Activated T-cell treated with anti-CD3 and anti-CD28 coated beads, Interleukin-2, amount 50 U/mL, for 4 hours (primary cell): ENCODE measurements around the gene TTC31. TPM values are rescaled to one million over a fixed set of nuclear protein-coding genes. Genes with fewer than 3 reads are reported as not detected.

Experiments used
- ATAC-seq, 2 donors: fragments of 200-7000 bp; cut with Tn5 transposase; one replicate each; pipeline ENCODE4 v1.10.0; 2021
- DNase-seq: peaks from one replicate; pipeline ENCODE4 v3.0.0-alpha.2; 2020
- H3K27me3 Mint-ChIP-seq: one replicate; pipeline ENCODE4 v1.8.0; 2021; ENCODE audit warnings: low read depth, mixed read lengths
- H3K36me3 Mint-ChIP-seq: one replicate; pipeline ENCODE4 v1.8.0; 2022; ENCODE audit warnings: mixed read lengths; ENCODE audit not compliant: insufficient read depth
- H3K4me1 Mint-ChIP-seq: one replicate; pipeline ENCODE4 v1.8.0; 2021; ENCODE audit warnings: low read depth, mixed read lengths
- H3K4me3 Mint-ChIP-seq: one replicate; pipeline ENCODE4 v1.8.0; 2021; ENCODE audit warnings: mild to moderate bottlenecking, moderate library complexity, mixed read lengths
- H3K9me3 Mint-ChIP-seq: one replicate; pipeline ENCODE4 v1.8.0; 2021; ENCODE audit warnings: mixed read lengths
- total RNA-seq, 3 donors: library from RNA; stranded (reverse); gene quantifications; one replicate each; pipeline ENCODE4 v1.2.1, GENCODE V29; 2021

Gene TTC31
- total RNA-seq, 3 donors from 2014 or later = 22.4 to 23.8 (median 23.4) TPM

DNA sequence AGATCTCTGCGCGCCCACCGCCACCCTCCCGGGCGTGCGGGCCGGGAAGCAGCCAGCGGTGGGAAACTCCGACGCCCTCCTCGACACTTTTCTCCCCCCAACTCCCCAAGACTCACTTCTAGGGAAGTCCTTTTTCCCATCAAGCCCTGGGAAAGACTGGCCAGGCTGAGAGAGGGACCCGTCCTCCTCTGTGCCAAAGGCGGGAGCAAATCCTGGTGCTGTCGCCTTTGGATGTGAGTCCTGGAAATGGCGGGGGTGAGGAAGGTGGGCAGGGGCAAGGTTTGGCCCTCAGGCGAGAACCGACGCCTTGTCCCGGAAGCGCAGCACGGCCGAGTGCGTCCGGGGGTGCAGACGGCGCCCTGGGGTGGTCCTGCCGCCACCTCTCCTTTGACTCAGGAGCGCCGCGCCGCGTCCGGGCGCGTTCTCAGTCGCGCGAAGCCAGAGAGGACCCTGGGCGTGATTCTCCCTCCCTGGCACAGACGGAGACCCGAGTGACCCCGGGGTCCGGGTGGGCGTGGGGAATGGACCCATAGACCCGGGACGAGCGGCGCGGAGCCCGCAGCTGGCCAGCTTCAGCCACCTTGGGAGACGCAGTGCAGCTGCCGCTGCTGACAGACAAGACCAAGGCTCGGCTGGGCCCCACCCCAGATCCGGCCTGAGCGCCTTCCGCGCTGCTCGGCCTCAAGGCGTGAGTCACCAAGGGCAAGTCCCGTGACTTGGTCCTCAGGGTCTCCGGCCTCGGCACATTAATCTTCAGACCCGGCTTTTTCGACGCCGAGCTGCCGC, 20.0 kb downstream of the TTC31 start:
- H3K36me3 Mint-ChIP-seq = peaks cover 18% of the 10 kb centered on the region
- ATAC-seq = no peak
- no peaks in the 10 kb centered on the region for H3K9me3 Mint-ChIP-seq
- peaks cover 69% of the 10 kb centered on the region for H3K27me3 Mint-ChIP-seq
- peak overlapping the region; percentile 71 for H3K4me3 Mint-ChIP-seq
- peaks cover 56% of the 10 kb centered on the region for H3K4me1 Mint-ChIP-seq
- no peak for DNase-seq

DNA sequence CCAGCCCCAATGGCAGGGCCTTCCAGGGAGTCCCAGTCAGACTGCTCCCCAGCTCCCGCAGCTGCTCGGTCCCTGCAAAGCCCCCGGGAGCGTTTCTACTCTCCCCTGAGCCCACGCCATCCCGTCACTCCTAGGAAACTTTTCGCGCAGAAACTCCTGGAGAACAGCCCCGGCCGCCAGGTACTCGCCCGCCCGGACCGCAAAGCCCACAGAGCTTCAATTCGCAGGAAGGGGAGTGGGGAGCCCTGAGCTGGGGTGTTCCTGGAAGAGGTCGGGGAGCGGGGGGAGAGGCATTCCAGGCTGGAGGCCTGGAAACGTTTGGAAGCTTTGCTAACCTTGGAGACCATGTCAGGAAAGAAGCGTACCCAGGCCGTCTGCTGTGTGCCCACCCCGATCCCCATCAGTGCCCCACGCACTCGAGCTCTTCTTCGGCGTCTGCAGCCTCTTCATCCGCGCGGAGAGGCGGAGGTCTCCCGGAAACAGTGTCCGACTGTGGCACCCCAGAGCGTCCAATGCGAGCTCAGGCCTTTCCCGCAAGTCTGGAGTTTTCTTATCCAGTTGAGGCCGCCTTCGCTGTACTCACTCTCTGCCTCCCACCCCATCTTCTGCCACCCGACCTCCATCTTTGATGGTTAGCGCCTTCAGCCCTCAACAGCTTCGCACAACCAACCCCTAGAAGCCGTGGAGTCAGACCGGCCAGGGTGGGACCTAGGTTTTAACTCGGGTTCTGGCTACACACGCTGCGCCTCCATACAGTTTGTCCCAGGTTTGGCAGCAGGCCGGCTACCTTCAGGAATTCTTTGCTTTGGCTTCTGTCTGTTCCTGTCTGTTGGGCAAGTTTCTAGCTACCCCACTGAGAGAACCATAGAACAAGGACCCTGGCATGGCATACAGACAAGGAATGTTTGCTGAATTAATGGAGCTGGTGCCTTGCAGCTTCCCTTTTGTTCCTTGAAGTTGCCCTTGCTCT, 20.9 kb downstream of the TTC31 start:
- Mint-ChIP-seq H3K4me1 (peaks cover 57% of the 10 kb centered on the region), H3K27me3 (peaks cover 60% of the 10 kb centered on the region), H3K9me3 (no peaks in the 10 kb centered on the region), H3K36me3 (peaks cover 18% of the 10 kb centered on the region), H3K4me3 (peak overlapping the region; percentile 71)
- no peak for DNase-seq
- no peak for ATAC-seq

DNA sequence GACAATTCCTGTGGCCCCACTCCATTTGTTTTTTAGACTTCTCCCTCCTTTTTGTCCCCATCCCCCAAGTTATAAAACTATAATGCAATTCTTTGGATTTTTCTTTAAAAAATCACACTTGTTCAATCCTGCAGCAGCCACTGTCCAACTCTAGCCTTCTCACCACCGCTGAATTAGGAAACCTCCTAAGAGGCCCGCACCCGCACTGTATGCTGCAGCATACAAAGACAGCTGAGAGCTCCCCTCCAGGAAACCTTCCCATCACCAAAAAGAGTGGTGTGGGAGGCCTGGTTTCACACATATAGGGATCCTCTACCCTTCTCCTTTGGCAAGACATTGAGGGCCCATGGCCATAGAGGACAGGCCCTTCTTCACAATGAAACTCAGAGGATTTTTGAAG, 21.7 kb downstream of the TTC31 start:
- peaks cover 55% of the 10 kb centered on the region for H3K27me3 Mint-ChIP-seq
- peaks cover 18% of the 10 kb centered on the region for H3K36me3 Mint-ChIP-seq
- H3K4me1 Mint-ChIP-seq = peaks cover 52% of the 10 kb centered on the region
- H3K9me3 Mint-ChIP-seq = no peaks in the 10 kb centered on the region
- peak overlapping the region; percentile 44 for H3K4me3 Mint-ChIP-seq
- DNase-seq (no peak), ATAC-seq (no peak)

DNA sequence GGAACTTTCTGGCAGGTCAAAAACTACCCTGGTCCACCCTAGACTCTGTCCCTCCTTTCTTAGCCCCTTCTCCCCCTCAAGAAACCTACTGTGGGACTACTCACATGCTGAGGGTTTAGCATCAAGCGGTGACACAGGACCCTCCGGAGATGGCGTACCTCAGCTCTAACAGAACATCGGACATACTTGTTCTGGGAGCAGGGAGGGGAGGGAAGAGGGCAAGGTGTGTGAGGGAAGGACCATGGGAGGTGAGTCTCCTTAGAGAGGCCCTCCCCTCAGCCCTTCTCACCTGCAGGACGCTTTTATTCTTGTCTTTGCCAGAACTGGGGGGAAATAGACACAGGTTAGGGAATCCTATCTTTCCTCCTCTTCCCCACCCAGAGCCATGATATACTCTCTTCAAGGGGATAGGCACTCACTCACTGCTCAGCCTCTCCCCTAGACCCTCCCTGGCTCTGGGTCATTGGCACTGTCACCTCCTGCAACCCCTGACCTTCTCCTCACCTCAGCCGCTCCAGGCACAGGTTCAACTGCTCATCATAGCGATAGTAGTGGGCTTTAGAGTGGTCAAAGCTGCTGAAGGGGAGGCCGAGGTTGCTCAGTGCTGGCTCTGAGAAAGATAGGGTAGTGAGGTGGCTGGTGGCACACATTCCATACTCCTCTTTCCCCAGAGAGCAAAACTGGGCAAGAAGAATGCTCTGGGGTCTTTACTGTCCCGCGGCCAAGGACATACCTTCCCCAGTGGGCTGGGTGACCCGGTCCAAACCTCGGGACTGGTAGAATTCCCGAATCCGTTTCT, 22.8 kb downstream of the TTC31 start:
- H3K4me3 Mint-ChIP-seq = no peak overlapping the region
- H3K27me3 Mint-ChIP-seq = peaks cover 44% of the 10 kb centered on the region
- DNase-seq = no peak

DNA sequence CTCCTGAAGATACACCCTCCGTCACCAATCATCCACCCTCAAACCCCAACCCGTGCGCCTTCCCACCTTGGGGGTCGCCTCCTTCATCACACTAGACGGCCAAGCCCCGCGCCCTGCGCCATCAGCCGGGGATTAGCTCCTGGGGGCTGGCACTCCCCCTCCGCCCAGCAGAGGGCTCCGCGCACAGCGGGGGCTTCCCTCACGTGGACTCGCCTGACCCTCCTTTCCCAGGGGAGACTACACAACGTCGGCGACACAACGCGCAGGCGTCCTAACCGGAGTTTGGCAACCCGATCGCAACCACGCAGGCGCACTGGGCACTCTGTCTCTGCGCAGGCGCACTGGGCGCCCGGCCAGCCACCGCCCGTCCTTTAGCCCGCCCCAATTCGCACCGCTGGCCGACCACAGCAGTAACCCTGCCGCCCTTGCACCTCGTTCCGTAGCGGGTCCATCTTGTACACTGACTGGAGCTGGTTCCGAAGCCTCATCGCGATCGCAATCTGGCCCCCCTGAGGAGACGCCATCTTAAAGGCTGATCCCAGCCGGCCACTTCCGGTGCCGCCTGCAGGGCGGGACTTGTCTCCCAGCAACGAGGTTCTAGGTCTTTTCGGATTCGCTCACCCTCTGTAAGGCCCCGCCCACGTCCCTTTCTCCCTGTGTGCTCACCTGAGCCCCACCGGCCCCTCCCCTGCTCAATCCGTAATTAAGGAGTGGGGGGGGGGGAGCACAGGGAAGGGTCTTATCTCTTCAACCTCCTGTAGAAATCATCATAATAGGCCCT, 24.5 kb downstream of the TTC31 start, which contains the start of gene PCGF1:
TSS of gene PCGF1 (minus strand) at position 551 of the 781 bp plus-strand sequence. CDS start at position 524, 27 bp downstream.
- DNase-seq (peak; percentile 99), ATAC-seq (peak; percentile 95 to 96)
- H3K36me3 Mint-ChIP-seq = peaks cover 18% of the 10 kb centered on the region
- H3K27me3 Mint-ChIP-seq = peaks cover 41% of the 10 kb centered on the region
- H3K4me1 Mint-ChIP-seq = peaks cover 43% of the 10 kb centered on the region
- H3K9me3 Mint-ChIP-seq = no peaks in the 10 kb centered on the region
- H3K4me3 Mint-ChIP-seq = peak within 1 kb of the TSS; percentile 99

More for the DNA sequence above, 22.8 kb downstream of the TTC31 start:
- no peak for ATAC-seq
- Mint-ChIP-seq H3K9me3 (no peaks in the 10 kb centered on the region), H3K4me1 (peaks cover 47% of the 10 kb centered on the region), H3K36me3 (peaks cover 18% of the 10 kb centered on the region)

DNA sequence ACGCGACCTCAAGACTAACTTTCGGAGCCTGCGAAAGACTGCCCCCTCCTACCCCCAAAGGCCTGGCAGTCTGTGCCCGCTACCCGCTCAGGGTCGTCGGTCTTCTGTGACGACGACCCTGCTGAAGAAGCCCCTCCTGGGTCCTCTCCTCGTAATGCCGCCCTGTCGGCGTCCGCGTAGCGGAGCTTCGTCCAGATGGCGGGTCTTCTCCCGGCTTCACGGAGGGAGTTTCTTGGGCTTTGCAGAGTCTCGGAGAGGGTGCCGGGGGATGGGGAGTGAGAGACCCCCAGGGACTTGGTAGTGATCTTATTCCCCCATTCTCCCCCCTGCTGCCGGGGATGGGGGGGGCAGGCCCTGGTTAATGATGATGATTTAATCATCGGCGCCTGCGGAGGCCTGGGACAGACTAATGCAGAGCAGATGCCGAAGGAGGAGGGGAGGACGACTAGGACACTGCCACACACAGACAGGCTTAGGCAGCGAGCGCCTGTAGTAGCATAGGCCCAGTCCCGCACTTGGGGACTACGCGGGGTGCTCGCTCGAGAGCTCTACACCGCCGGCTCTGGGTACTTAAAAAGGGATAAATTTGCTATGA, 25.1 kb downstream of the TTC31 start:
- H3K4me1 Mint-ChIP-seq = peaks cover 42% of the 10 kb centered on the region
- ATAC-seq (peak; percentile 5 to 7), DNase-seq (no peak)

DNA sequence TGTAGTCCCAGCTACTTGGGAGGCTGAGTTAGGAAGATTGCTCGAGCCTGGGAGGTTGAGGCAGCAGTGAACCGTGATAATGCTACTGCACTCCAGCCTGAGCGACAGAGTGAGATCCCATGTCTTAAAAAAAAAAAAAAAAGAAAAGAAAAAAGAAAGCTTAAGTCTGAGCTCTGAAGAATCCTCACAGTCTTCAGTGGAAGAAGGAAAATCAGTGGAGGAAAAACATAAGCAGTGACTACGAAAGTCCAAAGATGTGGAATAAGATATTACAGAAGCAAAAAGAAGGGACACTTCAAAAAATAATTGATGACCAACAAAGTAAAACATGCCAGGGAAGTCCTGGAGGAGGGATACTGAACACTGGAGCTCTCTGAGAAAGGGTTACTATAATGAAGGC, 27.4 kb downstream of the TTC31 start:
- H3K4me1 Mint-ChIP-seq = peaks cover 32% of the 10 kb centered on the region
- H3K36me3 Mint-ChIP-seq = peaks cover 6% of the 10 kb centered on the region
- H3K27me3 Mint-ChIP-seq = peaks cover 36% of the 10 kb centered on the region
- no peak overlapping the region for H3K4me3 Mint-ChIP-seq
- DNase-seq (no peak), ATAC-seq (no peak)
- no peaks in the 10 kb centered on the region for H3K9me3 Mint-ChIP-seq

More for the DNA sequence above, 25.1 kb downstream of the TTC31 start:
- Mint-ChIP-seq H3K9me3 (no peaks in the 10 kb centered on the region), H3K4me3 (peak overlapping the region; percentile 99), H3K27me3 (peaks cover 40% of the 10 kb centered on the region), H3K36me3 (peaks cover 18% of the 10 kb centered on the region)

DNA sequence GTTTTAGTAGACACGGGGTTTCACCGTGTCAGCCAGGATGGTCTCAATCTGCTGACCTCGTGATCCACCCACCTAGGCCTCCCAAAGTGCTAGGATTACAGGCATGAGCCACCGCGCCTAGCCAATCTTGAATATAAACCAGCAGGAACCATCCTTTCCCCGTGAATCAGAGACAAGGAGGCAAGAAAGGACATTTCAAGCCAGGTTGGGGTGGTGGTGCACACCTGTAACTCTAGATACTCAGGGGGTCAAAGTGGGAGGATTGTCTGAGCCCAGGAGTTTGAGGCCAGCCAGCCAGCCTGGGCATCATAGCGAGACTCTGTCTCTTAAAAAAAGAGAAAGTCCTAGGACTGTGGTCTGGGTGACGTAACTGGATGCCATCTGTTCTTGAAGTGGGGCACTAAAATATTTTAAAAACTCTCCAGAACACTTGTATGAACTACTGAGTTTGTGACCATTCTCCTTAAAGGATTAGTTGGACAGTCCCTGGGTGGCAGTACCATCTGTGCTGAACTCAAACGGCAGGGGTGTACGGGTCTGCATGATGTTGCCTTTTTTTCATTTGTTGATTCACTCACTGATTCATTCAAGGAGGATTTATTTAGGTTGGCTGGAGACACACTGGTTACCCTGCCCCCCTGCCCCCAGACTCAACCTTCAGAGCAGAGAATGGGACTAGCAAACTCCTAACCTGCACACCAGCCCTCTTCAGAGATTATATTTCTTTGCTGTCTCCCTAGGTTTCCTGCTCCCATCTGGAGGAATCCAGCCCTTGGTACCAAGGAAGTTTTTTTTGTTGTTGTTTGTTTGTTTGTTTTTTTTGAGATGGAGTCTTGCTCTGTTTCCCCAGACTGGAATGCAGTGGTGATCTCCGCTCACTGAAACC, 28.5 kb downstream of the TTC31 start:
- DNase-seq = no peak
- Mint-ChIP-seq H3K27me3 (peaks cover 44% of the 10 kb centered on the region), H3K4me3 (no peak overlapping the region), H3K36me3 (peaks cover 4% of the 10 kb centered on the region), H3K4me1 (peaks cover 33% of the 10 kb centered on the region), H3K9me3 (no peaks in the 10 kb centered on the region)
- ATAC-seq = no peak

DNA sequence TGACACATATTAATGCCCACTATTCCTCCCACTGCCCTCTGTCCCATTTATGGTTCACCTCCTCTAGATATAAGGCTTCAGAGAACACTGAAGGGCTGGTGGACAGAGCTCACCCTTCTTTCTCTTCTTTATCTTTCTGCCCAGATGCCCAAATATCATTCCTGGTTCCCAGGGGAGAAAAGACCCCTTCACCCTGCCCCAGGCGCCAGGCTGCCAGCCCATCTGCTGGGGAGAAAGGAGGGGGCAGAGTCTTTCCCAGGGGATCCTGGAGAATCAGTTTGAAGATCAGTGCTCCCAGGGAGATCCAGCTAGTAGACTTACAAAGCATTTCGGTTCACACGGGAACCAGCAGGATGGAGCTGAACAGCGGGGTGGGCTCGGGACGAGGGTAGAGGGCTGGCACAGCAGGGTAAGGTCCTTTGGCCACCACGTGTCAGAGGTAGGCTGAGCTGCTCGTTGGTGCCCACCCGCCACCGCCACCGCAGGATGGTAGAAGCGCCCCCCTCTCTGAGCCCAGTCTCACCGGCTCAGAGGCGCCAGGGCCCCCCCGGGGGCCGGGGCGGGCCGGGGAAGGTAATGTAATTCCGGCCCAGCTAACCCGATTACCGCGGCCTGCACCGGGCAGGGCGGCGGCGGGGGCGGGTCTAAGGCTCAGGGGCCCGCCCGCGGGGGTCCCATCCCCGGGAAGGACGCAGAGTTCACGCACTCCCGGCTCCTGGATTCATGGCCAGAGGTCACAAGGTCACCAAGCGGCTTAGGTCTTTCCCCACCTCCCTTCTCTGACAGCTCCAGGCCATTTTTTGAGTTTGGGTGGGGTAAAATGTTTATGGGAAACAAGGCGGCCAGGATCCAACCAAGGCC, 30.1 kb downstream of the TTC31 start:
- H3K36me3 Mint-ChIP-seq = no peaks in the 10 kb centered on the region
- peak overlapping the region; percentile 16 for H3K4me3 Mint-ChIP-seq
- no peaks in the 10 kb centered on the region for H3K9me3 Mint-ChIP-seq
- DNase-seq (no peak), ATAC-seq (no peak)
- H3K4me1 Mint-ChIP-seq = peaks cover 29% of the 10 kb centered on the region
- H3K27me3 Mint-ChIP-seq = peaks cover 59% of the 10 kb centered on the region

DNA sequence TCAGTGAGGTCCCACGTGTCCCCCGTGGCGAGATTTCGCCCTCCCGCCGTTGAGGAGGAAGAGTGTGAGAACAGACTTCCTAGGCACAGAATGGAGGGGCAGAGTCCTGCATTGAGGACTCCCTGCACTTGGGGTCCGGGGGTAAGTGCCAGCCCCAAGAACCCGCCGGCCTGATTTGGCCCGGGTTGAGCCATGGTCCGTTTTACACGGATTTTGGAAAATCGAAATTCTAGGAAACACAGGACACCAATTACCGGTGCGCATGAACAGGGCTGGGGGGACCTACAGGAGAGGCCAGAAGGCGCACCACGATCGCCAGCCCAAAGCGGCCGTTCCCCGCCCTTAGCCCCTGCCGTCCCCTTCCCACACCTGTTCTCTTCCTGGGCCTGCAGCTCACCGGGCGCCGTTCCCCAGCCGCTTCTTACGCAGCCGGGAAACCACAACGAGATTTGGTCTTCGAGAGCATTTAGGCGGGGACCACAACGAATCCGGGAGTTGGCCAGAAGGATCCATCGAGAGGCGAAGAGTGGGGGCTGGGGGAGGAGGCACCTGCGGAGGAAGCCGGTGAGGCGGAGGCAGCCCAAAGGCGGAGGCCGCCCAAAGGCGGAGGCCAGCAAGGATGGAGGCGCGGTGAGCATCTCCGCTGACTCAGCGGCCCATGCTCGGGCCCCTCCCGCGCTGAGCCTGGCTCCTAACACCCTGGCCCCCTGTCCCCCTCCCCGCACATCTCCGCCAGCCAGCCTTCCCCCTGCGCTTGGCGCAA, 30.9 kb downstream of the TTC31 start:
- no peaks in the 10 kb centered on the region for H3K36me3 Mint-ChIP-seq
- peaks cover 67% of the 10 kb centered on the region for H3K27me3 Mint-ChIP-seq
- DNase-seq = no peak
- peak; percentile 19 to 26 for ATAC-seq
- peaks cover 21% of the 10 kb centered on the region for H3K4me1 Mint-ChIP-seq
- H3K4me3 Mint-ChIP-seq = peak overlapping the region; percentile 16
- no peaks in the 10 kb centered on the region for H3K9me3 Mint-ChIP-seq
